Measurements from ENCODE around the gene RMI2.

The RMI2 gene

DNA sequence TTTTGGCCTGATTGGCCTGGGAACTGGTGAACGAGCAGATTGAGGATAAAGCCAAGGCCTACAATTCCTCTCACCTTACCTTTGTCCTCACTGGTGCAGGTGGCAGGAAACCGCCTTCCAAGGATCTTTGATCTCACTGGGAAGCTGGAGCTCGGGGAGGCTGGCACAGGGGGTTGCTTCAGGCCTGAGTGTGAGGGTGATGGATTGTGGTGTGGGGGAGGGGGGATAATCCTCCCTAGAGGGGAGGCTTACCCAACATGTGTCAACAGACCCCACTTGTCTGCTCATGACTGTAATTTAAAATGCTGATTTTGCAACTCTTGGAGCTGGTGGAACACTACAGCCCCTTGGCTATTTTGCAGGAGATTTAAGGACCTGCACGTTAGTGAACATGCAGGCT lies 4.5 kb upstream of the RMI2 start (continued):
- TF ChIP-seq KLF16 (tag by site-specific recombination; IDR thresholded peaks at IDR 0.05) (no peak), WT1 (tag by site-specific recombination; IDR thresholded peaks at IDR 0.05) (no peak)
- TF ChIP-seq, protein P1, sequence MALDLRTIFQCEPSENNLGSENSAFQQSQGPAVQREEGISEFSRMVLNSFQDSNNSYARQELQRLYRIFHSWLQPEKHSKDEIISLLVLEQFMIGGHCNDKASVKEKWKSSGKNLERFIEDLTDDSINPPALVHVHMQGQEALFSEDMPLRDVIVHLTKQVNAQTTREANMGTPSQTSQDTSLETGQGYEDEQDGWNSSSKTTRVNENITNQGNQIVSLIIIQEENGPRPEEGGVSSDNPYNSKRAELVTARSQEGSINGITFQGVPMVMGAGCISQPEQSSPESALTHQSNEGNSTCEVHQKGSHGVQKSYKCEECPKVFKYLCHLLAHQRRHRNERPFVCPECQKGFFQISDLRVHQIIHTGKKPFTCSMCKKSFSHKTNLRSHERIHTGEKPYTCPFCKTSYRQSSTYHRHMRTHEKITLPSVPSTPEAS (tag by site-specific recombination; IDR thresholded peaks at IDR 0.05) = no peak

DNA sequence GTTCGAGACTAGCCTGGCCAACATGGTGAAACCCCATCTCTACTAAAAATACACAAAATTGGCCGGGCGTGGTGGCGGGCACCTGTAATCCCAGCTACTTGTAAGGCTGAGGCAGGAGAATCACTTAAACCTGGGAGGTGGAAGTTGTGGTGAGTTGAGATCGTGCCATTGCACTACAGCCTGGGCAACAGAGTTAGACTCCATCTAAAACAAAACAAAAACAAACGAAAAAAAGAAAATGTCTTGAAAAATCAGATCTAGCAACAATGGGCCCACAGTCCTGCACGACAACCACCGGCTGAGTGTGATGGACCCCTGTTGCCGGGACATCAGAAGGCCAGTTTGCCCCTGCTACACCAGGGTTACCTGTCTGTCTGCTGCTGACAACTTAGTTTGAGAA lies 3.9 kb upstream of the RMI2 start:
- CTCF ChIA-PET = interaction anchor here (1.4 to 1.7 kb wide), 2 partner anchors 30 to 85 kb away, joined by 3 to 5 read pairs; partner anchors contain the start of gene SOCS1
- TF ChIP-seq, protein P2, sequence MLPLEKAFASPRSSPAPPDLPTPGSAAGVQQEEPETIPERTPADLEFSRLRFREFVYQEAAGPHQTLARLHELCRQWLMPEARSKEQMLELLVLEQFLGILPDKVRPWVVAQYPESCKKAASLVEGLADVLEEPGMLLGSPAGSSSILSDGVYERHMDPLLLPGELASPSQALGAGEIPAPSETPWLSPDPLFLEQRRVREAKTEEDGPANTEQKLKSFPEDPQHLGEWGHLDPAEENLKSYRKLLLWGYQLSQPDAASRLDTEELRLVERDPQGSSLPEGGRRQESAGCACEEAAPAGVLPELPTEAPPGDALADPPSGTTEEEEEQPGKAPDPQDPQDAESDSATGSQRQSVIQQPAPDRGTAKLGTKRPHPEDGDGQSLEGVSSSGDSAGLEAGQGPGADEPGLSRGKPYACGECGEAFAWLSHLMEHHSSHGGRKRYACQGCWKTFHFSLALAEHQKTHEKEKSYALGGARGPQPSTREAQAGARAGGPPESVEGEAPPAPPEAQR (tag by site-specific recombination; IDR thresholded peaks at IDR 0.05) = no peak
- TF ChIP-seq, protein P3, sequence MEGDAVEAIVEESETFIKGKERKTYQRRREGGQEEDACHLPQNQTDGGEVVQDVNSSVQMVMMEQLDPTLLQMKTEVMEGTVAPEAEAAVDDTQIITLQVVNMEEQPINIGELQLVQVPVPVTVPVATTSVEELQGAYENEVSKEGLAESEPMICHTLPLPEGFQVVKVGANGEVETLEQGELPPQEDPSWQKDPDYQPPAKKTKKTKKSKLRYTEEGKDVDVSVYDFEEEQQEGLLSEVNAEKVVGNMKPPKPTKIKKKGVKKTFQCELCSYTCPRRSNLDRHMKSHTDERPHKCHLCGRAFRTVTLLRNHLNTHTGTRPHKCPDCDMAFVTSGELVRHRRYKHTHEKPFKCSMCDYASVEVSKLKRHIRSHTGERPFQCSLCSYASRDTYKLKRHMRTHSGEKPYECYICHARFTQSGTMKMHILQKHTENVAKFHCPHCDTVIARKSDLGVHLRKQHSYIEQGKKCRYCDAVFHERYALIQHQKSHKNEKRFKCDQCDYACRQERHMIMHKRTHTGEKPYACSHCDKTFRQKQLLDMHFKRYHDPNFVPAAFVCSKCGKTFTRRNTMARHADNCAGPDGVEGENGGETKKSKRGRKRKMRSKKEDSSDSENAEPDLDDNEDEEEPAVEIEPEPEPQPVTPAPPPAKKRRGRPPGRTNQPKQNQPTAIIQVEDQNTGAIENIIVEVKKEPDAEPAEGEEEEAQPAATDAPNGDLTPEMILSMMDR (tag by site-specific recombination; IDR thresholded peaks at IDR 0.05) = no peak
- TF ChIP-seq HOXD13 (CRISPR knock-in tag; IDR thresholded peaks at IDR 0.05; ENCODE audit: borderline replicate concordance) = no peak
- TF ChIP-seq, protein P4, sequence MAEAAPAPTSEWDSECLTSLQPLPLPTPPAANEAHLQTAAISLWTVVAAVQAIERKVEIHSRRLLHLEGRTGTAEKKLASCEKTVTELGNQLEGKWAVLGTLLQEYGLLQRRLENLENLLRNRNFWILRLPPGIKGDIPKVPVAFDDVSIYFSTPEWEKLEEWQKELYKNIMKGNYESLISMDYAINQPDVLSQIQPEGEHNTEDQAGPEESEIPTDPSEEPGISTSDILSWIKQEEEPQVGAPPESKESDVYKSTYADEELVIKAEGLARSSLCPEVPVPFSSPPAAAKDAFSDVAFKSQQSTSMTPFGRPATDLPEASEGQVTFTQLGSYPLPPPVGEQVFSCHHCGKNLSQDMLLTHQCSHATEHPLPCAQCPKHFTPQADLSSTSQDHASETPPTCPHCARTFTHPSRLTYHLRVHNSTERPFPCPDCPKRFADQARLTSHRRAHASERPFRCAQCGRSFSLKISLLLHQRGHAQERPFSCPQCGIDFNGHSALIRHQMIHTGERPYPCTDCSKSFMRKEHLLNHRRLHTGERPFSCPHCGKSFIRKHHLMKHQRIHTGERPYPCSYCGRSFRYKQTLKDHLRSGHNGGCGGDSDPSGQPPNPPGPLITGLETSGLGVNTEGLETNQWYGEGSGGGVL (tag by site-specific recombination; IDR thresholded peaks at IDR 0.05) = no peak
- no peak for TF ChIP-seq SP3 (tag by site-specific recombination; IDR thresholded peaks at IDR 0.05)
- TF ChIP-seq, protein P5, sequence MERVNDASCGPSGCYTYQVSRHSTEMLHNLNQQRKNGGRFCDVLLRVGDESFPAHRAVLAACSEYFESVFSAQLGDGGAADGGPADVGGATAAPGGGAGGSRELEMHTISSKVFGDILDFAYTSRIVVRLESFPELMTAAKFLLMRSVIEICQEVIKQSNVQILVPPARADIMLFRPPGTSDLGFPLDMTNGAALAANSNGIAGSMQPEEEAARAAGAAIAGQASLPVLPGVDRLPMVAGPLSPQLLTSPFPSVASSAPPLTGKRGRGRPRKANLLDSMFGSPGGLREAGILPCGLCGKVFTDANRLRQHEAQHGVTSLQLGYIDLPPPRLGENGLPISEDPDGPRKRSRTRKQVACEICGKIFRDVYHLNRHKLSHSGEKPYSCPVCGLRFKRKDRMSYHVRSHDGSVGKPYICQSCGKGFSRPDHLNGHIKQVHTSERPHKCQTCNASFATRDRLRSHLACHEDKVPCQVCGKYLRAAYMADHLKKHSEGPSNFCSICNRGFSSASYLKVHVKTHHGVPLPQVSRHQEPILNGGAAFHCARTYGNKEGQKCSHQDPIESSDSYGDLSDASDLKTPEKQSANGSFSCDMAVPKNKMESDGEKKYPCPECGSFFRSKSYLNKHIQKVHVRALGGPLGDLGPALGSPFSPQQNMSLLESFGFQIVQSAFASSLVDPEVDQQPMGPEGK (tag by site-specific recombination; IDR thresholded peaks at IDR 0.05) = no peak
- no peak for TF ChIP-seq ZNF48 (tag by site-specific recombination; IDR thresholded peaks at IDR 0.05)
- TF ChIP-seq, protein P6, sequence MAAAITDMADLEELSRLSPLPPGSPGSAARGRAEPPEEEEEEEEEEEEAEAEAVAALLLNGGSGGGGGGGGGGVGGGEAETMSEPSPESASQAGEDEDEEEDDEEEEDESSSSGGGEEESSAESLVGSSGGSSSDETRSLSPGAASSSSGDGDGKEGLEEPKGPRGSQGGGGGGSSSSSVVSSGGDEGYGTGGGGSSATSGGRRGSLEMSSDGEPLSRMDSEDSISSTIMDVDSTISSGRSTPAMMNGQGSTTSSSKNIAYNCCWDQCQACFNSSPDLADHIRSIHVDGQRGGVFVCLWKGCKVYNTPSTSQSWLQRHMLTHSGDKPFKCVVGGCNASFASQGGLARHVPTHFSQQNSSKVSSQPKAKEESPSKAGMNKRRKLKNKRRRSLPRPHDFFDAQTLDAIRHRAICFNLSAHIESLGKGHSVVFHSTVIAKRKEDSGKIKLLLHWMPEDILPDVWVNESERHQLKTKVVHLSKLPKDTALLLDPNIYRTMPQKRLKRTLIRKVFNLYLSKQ (tag by site-specific recombination; IDR thresholded peaks at IDR 0.05; ENCODE audit: borderline replicate concordance) = no peak
- TF ChIP-seq ZNF266 (tag by site-specific recombination; IDR thresholded peaks at IDR 0.05; ENCODE audit: low read depth) = no peak
- no peak for TF ChIP-seq ZNF624 (tag by site-specific recombination; IDR thresholded peaks at IDR 0.05)
- TF ChIP-seq ZIC2 (tag by site-specific recombination; IDR thresholded peaks at IDR 0.05) = no peak
- TF ChIP-seq ZNF214 (tag by site-specific recombination; IDR thresholded peaks at IDR 0.05; ENCODE audit: borderline replicate concordance) = no peak
- Histone ChIP-seq H3K36me3 (ENCODE audit: control insufficient read depth in 2 of 2, insufficient read depth in 1 of 2, low read length in 2 of 2) (peaks cover 0 to 9% of the 10 kb centered on the region in 2 experiments; a peak in 1 of 3 replicates), H3K27ac (ENCODE audit: extremely low read depth, low read depth, low read length) (no peak overlapping the region), H3K4me1 (ENCODE audit: control insufficient read depth, insufficient read depth, low read length) (no peaks in the 10 kb centered on the region), H3K4me3 (ENCODE audit: low read depth, low read length) (no peak overlapping the region), H3K9me3 (ENCODE audit: control insufficient read depth, insufficient read depth, low read depth, low read length) (no peaks in the 10 kb centered on the region)
- POLR2A ChIA-PET = no interaction called here
